ENCODE measurements around the gene TMEM63A. TPM values are rescaled to one million over a fixed set of nuclear protein-coding genes. Genes with fewer than 3 reads are reported as not detected.
"Not testable (repeated sequence)": the region's sequence is repeated elsewhere in the genome, so short reads cannot be mapped to it uniquely, and the experiment has no call there.

Gene TMEM63A
- total RNA-seq, 1 experiment from 2014 or later: 4.0 TPM

- DNase-seq (ENCODE audit: low spot score): not testable (repeated sequence)
Observed at GRCh38 chr1:225796097-225796496, 86.1 kb downstream of the TMEM63A start.

Other genes with a start within 250 kb of the TMEM63A start
- gene ENAH, start 229.3 kb downstream of the TMEM63A start, total RNA-seq (2014; rRNA removed; shearing (Covaris generic)): 89.4 and 98.0 TPM in 2 replicates
- gene SRP9, start 104.6 kb downstream of the TMEM63A start, total RNA-seq (2014; rRNA removed; shearing (Covaris generic)): 607 and 630 TPM in 2 replicates
- 106 and 153 TPM in 2 replicates for gene EPHX1, start 72.3 kb downstream of the TMEM63A start, total RNA-seq (2014; rRNA removed; shearing (Covaris generic))
- gene LEFTY1, start 6.8 kb upstream of the TMEM63A start, total RNA-seq (2014; rRNA removed; shearing (Covaris generic)): 0.50 TPM in 1 of 2 replicates, not detected in the other
- gene PYCR2, start 41.9 kb upstream of the TMEM63A start, total RNA-seq (2014; rRNA removed; shearing (Covaris generic)): 37.2 and 38.6 TPM in 2 replicates
- gene LEFTY2, start 58.8 kb upstream of the TMEM63A start, total RNA-seq (2014; rRNA removed; shearing (Covaris generic)): not detected in 2 replicates
- 13.6 and 14.3 TPM in 2 replicates for gene SDE2, start 117.0 kb upstream of the TMEM63A start, total RNA-seq (2014; rRNA removed; shearing (Covaris generic))
- gene H3-3A, start 180.3 kb upstream of the TMEM63A start, total RNA-seq (2014; rRNA removed; shearing (Covaris generic)): 313 and 407 TPM in 2 replicates